ENCODE results near the gene ANKRD26.

GRCh38 chr10:27022048-27022447, 78.2 kb downstream of the ANKRD26 start:
- no peak for TF ChIP-seq ZNF274 (IDR thresholded peaks at IDR 0.05; ENCODE audit: low read depth, low read length)
- TF ChIP-seq YY1 (IDR thresholded peaks at IDR 0.05; ENCODE audit: insufficient read depth, insufficient read length): no peak

Data from NT2/D1 (cell line).